Middle frontal gyrus (tissue), 1 donor: ENCODE measurements around the gene MAP2K6.

Experiments used
- DNase-seq: peaks from one replicate; pipeline ENCODE4 v3.0.0-alpha.2; 2015; ENCODE audit warnings: low spot score; ENCODE audit errors: extremely low spot score

Gene MAP2K6

GRCh38 chr17:69528035-69528434, 113.5 kb downstream of the MAP2K6 start:
- DNase-seq = no peak

DNA sequence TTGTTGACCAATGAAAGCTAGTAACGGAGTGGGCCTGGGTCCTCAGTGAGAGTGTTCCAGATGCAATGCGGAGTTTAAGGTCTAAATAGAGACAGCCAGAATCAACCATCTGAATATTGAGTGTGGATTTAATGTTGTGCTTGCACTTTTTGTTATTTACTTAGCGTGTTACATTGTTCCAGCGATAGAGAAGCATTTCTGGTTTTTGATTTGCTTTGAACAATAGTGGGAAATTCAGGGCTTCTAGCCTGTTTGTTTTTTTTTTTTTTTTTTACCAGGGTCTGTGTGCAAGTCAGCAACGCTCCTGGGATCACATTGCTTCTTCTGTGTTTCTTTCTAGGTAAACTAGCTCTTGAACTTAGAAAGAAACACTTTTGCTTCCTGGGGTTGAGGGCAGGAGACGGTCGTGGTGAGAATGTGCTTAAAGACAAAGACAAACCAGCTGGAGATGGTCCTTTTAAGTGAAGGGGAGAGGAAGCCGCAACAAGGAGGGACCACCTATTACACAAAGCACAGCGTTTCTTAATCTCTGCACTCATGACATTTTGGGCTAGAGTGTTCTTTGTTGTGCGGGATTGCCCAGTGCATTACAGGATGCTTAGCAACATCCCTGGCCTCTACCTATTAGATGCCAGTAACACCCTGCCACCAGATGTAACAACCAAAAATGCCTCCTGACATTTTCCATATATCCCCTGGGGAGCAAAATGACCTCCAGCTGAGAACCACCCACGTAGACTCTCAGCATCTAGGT, 119.2 kb downstream of the MAP2K6 start:
- no peak for DNase-seq

- DNase-seq = no peak
These were observed 119.7 kb downstream of the MAP2K6 start for GRCh38 chr17:69534235-69534621.

DNA sequence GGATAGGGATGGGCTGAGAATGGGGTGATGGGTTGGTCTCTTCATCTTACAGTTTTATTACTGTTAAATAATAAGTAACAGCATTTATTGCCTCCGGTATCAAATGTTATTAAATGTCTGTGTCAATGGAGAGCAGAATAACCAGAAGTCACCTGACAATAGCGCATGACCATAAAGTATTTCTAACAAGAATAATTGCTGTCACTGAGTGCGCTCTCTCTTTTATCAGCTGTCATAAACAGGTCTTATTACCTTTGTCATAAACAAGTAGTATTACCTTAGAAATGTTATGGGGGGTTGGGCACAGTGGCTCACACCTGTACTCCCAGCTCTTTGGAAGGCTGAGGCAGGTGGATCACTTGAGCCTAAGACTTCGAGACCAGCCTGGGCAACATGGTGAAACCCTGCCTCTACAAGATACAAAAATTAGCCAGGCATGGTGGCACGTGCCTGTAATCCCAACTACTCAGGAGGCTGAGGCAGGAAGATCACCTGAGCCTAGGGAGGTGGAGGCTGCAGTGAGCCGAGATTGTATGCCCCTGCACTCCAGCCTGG, 120.6 kb downstream of the MAP2K6 start:
- no peak for DNase-seq

GRCh38 chr17:69538795-69539194, 124.3 kb downstream of the MAP2K6 start:
- DNase-seq = no peak

DNA sequence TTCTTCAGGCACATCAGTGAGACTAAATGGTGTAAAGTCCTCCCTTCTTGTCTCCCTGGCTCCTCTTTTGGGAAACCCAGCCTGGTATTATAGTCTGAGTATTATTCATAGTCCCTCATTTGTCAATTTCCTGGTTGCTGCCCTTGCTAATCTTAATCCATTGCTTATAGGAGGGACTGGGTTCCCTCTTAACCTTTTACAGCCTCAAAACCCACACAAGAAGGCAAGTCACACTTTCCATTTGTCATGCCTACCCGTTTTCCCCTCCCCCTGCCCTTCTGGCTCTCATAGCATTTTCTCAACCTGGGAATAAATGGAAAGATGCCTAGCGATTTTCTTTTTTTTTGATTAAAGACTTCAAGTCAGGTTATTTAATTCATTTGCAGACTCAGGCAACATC, 124.8 kb downstream of the MAP2K6 start:
- DNase-seq = no peak

- no peak for DNase-seq
These were observed 125.4 kb downstream of the MAP2K6 start for GRCh38 chr17:69539781-69540319.

- DNase-seq = no peak
These were observed 125.9 kb downstream of the MAP2K6 start for GRCh38 chr17:69540356-69540755.

- no peak for DNase-seq
These were observed 132.7 kb downstream of the MAP2K6 start for GRCh38 chr17:69547230-69547629.

DNA sequence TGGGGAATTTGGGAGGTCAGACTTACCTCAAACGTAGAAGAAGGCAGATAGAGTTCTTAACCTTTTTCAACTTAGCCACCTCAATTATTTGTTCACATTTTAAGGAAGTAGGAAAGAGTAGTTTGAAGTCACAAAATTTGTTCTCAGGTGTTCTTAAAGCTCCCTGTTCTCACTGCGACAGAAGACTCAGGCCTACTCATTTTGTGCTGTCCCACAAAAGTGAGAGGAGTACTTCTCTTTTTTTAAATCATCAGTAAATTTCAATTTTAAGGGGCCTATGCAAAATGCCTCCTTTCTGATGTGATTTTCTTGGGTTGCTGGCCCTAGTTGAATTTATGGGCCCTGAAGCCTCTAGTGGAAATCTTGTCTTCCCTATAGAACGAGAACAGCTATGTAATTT, 133.4 kb downstream of the MAP2K6 start:
- no peak for DNase-seq

DNA sequence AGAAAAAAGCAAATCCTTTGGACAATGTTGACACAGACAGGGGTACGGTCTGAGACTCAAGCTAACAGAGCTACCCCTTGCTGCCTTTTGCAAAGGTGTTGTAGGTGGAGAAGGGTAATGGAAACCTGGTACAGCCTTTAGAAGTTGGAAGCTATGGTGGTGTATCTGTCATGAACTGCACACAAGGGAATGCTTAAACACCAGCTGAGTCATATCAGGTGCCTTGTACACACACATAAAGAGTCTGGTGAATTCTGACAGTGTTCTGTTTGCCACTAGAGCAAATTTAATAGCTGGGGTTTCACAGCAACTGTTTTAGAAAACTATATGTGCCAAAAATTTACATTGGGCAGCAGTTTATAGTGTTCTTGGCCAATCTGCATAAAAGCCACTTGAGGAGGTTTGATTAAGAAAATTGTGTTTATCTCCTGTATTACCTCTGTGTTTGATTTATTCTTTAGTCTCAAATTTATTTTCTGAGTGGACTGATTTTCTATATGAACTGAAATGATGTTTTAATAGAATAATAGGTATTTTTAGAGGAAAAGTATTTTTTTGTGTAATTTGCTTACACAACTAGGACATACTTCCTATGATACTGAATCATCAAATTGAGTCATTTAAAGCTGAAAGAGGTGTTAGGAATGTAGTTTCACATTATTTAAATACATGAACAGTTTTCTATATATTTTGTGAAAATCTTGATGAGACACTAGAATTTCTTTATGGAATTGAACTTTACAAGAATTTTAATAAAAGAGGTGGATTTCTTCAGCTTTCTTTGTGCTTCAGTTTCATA, 136.9 kb downstream of the MAP2K6 start:
- peak; percentile 18 for DNase-seq

DNA sequence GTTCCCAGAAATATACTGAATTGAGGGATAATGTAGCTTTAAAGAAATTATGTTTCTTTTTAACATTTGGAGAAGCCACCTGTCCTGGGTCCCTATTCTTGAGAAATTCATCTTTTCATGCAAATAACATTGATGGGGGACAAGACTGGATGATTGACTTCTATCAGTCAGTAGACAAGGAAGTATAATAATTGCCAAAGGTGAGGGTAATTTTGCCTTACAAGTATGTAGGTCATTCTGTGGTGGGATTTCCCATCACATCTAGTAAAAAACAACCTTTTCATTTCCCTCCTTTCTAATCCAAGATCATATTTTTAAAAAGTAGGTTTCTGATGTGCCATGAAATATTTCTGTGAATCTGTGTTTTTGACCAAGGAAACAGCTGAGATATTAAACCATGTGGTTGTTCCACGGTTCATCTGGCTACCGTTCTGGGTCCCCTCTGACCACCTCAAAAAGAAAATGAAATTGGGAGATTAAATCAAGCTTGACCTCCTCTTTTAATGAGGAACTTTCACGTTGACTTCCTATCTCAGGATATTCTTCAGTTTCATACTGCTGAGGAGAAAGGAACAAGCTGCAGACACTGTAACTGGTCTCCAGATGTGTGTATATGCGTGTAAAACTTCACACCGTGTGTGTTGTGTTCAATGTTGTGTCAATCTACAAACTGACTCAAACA, 138.6 kb downstream of the MAP2K6 start:
- DNase-seq = no peak

GRCh38 chr17:69555056-69555455, 140.6 kb downstream of the MAP2K6 start:
- no peak for DNase-seq

GRCh38 chr17:69557339-69557738, 142.8 kb downstream of the MAP2K6 start:
- DNase-seq = no peak

DNA sequence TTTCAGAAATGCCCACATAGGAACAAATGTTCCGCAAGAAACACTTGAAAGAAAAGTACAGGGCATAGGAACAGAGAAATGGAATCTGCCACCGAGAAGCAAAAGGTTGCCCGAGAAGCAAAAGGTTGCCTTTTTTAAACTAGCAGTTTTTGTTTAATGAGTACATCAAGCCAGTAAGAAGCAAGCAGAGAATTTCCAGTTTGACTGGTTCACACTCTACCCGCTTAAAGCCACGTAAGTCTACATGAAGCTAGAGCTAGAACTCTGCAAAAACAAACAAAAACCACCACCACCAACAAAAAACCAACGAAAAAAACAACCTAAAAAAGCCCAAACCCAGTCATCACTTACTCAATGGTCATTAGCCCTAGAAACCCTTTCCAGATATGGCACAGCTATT, 144.3 kb downstream of the MAP2K6 start:
- DNase-seq = no peak

DNA sequence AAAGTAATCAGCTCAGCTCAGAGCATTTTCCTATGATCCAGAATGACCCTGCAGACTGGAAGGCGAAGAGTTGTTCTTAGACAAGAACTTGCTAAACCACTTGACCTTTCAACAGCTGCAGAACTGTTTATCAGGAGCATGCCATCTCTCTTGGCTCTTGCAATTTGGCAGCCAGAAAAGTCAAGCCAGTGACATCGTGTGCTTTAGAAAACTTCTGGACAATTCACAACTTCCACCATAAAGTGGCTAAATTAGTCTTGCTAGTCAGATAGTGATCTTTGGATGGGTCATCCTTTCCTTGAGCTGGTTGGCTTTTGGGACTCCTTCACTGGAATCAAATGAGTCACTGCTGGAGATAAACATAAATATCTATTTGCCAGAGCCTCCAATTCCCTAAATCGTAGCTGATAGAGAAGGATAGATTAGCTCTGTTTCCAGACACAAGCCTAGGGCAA, 146.5 kb downstream of the MAP2K6 start:
- DNase-seq = no peak

- DNase-seq = no peak
These were observed 147.0 kb downstream of the MAP2K6 start for GRCh38 chr17:69561462-69561861.

DNA sequence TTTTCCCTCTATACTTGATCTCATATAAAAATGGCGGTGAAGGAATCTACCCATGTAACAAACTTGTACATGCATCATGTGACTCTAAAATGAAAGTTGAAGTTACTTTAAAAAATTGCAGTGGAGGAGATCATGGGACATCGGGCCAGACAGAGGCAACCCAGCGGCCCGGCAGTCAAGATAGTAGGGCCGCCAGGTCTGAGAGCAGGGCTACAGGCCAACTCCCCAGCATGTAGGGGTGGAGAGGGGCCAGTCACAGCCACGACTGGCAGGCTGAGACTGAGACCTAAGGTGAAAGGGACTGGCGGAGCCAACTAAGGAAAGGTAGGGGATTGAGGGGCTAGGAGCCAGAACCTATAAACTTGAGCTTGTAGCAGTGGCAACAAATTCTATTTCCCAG, 150.9 kb downstream of the MAP2K6 start:
- no peak for DNase-seq

- DNase-seq = no peak
These were observed 152.6 kb downstream of the MAP2K6 start for GRCh38 chr17:69567130-69567529.

GRCh38 chr17:69572747-69573146, 158.2 kb downstream of the MAP2K6 start:
- DNase-seq = no peak

DNA sequence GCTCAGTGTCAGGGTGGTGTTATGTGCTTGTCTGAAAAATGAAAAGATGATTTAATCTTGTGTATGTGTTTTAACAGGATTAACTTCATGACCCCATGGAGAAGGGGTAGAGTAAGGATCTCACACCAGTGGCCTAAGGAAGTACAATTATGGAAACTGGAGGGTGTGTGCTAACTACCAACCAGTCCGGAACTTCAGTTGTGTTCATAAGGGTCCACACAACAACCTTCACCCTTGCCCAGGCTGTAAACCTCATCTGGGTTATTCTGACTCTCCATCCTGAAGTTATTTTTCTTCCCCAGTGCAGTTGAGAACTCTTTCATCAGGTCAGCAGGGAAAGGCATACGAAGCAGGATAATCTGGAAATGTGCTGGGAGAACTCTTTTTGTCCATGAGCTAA, 158.9 kb downstream of the MAP2K6 start:
- DNase-seq = no peak
